GM12801 (cell line): Measurements from ENCODE around the gene SWAP70.

Experiments used
- TF ChIP-seq, protein P1 (sequence below): IDR thresholded peaks from one replicate; pipeline ENCODE4 v1.5.1; 2011; ENCODE audit warnings: control low read depth; ENCODE audit not compliant: insufficient read length; ENCODE audit errors: extremely low read depth

Gene SWAP70

GRCh38 chr11:9731256-9731655, 67.4 kb downstream of the SWAP70 start:
- TF ChIP-seq, protein P1, sequence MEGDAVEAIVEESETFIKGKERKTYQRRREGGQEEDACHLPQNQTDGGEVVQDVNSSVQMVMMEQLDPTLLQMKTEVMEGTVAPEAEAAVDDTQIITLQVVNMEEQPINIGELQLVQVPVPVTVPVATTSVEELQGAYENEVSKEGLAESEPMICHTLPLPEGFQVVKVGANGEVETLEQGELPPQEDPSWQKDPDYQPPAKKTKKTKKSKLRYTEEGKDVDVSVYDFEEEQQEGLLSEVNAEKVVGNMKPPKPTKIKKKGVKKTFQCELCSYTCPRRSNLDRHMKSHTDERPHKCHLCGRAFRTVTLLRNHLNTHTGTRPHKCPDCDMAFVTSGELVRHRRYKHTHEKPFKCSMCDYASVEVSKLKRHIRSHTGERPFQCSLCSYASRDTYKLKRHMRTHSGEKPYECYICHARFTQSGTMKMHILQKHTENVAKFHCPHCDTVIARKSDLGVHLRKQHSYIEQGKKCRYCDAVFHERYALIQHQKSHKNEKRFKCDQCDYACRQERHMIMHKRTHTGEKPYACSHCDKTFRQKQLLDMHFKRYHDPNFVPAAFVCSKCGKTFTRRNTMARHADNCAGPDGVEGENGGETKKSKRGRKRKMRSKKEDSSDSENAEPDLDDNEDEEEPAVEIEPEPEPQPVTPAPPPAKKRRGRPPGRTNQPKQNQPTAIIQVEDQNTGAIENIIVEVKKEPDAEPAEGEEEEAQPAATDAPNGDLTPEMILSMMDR, result no peak

DNA sequence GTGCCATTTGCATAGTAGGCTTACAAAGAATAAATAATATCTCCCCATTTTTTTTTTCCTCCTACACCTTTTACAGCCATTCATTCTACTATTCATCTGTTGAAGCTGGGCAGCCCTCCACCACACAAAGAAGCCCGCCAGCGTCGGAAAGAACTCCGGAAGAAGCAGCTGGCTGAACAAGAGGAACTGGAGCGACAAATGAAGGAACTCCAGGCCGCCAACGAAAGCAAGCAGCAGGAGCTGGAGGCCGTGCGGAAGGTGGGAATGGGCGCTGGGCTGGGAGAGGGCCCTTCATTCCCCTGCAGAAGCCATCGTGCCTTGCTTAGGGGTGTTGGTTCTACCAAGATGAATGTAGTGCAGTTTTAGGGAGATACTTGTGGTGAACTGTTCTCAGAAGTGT, 68.6 kb downstream of the SWAP70 start:
- TF ChIP-seq, protein P1, result no peak

- TF ChIP-seq, protein P1, result no peak
Measured at GRCh38 chr11:9733212-9733611, 69.3 kb downstream of the SWAP70 start.

- TF ChIP-seq, protein P1, result no peak
Measured at GRCh38 chr11:9735236-9735635, 71.4 kb downstream of the SWAP70 start.

GRCh38 chr11:9735919-9736318, 72.0 kb downstream of the SWAP70 start:
- TF ChIP-seq, protein P1, result no peak

DNA sequence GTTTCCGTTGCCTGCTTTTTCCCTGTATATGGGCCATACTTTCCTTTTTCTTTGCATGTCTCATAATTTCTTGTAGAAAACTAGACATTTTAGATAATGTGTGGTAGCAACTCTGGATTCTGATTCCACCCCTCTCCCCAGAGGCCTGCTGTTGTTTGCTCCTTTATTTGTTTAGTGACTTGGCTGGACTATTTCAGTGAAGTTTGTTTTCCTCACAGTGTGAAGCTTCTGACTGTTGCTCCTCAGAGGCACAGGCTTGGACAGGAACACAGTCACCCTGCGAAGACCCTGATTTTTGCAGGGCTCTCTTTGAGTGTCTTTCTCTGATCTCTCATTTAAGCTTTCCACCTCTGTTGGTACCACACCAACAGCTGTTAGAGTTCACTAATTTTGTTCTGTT, 72.5 kb downstream of the SWAP70 start:
- TF ChIP-seq, protein P1, result no peak

- TF ChIP-seq, protein P1, result no peak
Measured at GRCh38 chr11:9738116-9738515, 74.2 kb downstream of the SWAP70 start.

DNA sequence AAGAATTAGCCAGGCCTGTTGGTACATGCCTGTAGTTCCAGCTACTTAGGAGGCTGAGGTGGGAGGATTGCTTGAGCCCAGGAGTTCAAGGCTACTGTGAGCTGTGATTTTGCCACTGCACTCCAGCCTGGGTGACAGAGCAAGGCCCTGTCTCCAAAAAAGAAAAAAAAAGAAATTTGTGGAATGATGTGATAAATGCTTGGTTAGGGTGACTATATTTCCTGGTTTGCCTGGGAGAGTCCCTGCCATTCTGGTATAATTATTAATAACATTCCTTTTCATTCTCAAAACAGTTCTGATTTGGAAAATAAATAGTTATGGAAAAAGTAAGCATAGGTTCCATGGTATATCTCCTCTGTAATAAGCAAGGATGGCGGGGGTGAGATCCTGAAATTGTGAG, 74.8 kb downstream of the SWAP70 start:
- TF ChIP-seq, protein P1, result no peak
